H9 (cell line): ENCODE data around the gene MTMR4. TPM values are rescaled to one million over a fixed set of nuclear protein-coding genes. Genes with fewer than 3 reads are reported as not detected.
"Not testable (repeated sequence)": the region's sequence is repeated elsewhere in the genome, so short reads cannot be mapped to it uniquely, and the experiment has no call there.

Source experiments
- DNase-seq: peaks from one replicate; pipeline ENCODE4 v3.0.0-alpha.2; 2017
- H2AFZ ChIP-seq: one replicate; pipeline ENCODE4 v1.6.1; 2013; ENCODE audit warnings: mild to moderate bottlenecking, low read length, control low read depth, moderate library complexity
- H2AK5ac ChIP-seq: 2 replicates; pipeline ENCODE4 v1.6.1; 2013; ENCODE audit warnings: low read length, control low read depth, mixed read lengths; ENCODE audit not compliant: insufficient read length
- H2BK120ac ChIP-seq: one replicate; pipeline ENCODE4 v1.6.1; 2013; ENCODE audit warnings: low read depth, mild to moderate bottlenecking, low read length, control low read depth, inconsistent platforms; ENCODE audit not compliant: poor library complexity, severe bottlenecking
- H2BK12ac ChIP-seq: 2 replicates; pipeline ENCODE4 v1.6.1; 2013; ENCODE audit warnings: low read length, control low read depth, mixed read lengths, low read depth; ENCODE audit not compliant: insufficient read length
- H2BK15ac ChIP-seq: 2 replicates; pipeline ENCODE4 v1.6.1; 2013; ENCODE audit warnings: low read depth, low read length, control low read depth
- H2BK20ac ChIP-seq: one replicate; pipeline ENCODE4 v1.6.1; 2013; ENCODE audit warnings: low read depth, mild to moderate bottlenecking, low read length, control low read depth, inconsistent platforms; ENCODE audit not compliant: poor library complexity, severe bottlenecking
- H2BK5ac ChIP-seq: 2 replicates; pipeline ENCODE4 v1.6.1; 2013; ENCODE audit warnings: low read length, control low read depth, mixed read lengths; ENCODE audit not compliant: insufficient read length
- H3K14ac ChIP-seq: 2 replicates; pipeline ENCODE4 v1.6.1; 2013; ENCODE audit warnings: low read length, control low read depth; ENCODE audit not compliant: insufficient read depth
- H3K18ac ChIP-seq: 2 replicates; pipeline ENCODE4 v1.6.1; 2013; ENCODE audit warnings: low read depth, mild to moderate bottlenecking, mixed read lengths, low read length, control low read depth; ENCODE audit not compliant: insufficient read length
- H3K23ac ChIP-seq: 2 replicates; pipeline ENCODE4 v1.6.1; 2013; ENCODE audit warnings: low read length, control low read depth, mixed read lengths, low read depth; ENCODE audit not compliant: insufficient read length
- H3K23me2 ChIP-seq: 2 replicates; pipeline ENCODE4 v1.6.1; 2013; ENCODE audit warnings: low read depth, mild to moderate bottlenecking, mixed read lengths, low read length, control low read depth; ENCODE audit not compliant: insufficient read length, poor library complexity, severe bottlenecking
- H3K27ac ChIP-seq: 2 replicates; pipeline ENCODE4 v1.5.1; 2013; ENCODE audit warnings: low read length, control low read depth, mixed read lengths, low read depth; ENCODE audit not compliant: insufficient read length
- H3K27me3 ChIP-seq: 2 replicates; pipeline ENCODE4 v1.6.1; 2013; ENCODE audit warnings: low read length, control low read depth, inconsistent platforms; ENCODE audit not compliant: insufficient read depth
- H3K4ac ChIP-seq: 2 replicates; pipeline ENCODE4 v1.6.1; 2013; ENCODE audit warnings: low read depth, mild to moderate bottlenecking, control low read depth, inconsistent platforms, low read length, moderate library complexity
- H3K4me1 ChIP-seq: 2 replicates; pipeline ENCODE4 v1.6.1; 2013; ENCODE audit warnings: low read length, control low read depth, inconsistent platforms; ENCODE audit not compliant: insufficient read depth
- H3K4me2 ChIP-seq: 2 replicates; pipeline ENCODE4 v1.6.1; 2013; ENCODE audit warnings: low read length, control low read depth, mixed read lengths; ENCODE audit not compliant: insufficient read length, insufficient read depth
- H3K56ac ChIP-seq: 2 replicates; pipeline ENCODE4 v1.6.1; 2013; ENCODE audit warnings: low read depth, mild to moderate bottlenecking, mixed read lengths, low read length, control low read depth; ENCODE audit not compliant: insufficient read length
- H3K79me1 ChIP-seq: 2 replicates; pipeline ENCODE4 v1.6.1; 2013; ENCODE audit warnings: low read depth, mild to moderate bottlenecking, moderate library complexity, low read length, control low read depth, inconsistent platforms; ENCODE audit not compliant: insufficient read depth, poor library complexity, severe bottlenecking
- H3K79me2 ChIP-seq: 2 replicates; pipeline ENCODE4 v1.6.1; 2013; ENCODE audit warnings: low read length, control low read depth, inconsistent platforms; ENCODE audit not compliant: insufficient read depth
- H3K9ac ChIP-seq: 2 replicates; pipeline ENCODE4 v1.6.1; 2013; ENCODE audit warnings: low read length, control low read depth, mixed read lengths; ENCODE audit not compliant: insufficient read length; ENCODE audit errors: extremely low read depth
- H3K9me3 ChIP-seq: one replicate; pipeline ENCODE4 v1.6.1; 2013; ENCODE audit warnings: low read depth, low read length, inconsistent platforms; ENCODE audit not compliant: control insufficient read depth
- H3T11ph ChIP-seq: one replicate; pipeline ENCODE4 v1.6.1; 2013; ENCODE audit warnings: mild to moderate bottlenecking, low read length, control low read depth, inconsistent platforms
- H4K20me1 ChIP-seq: one replicate; pipeline ENCODE4 v1.6.1; 2013; ENCODE audit not compliant: control insufficient read depth, insufficient read length, insufficient read depth
- H4K5ac ChIP-seq: 2 replicates; pipeline ENCODE4 v1.6.1; 2013; ENCODE audit warnings: low read depth, mild to moderate bottlenecking, mixed read lengths, low read length, control low read depth; ENCODE audit not compliant: insufficient read length
- H4K8ac ChIP-seq: replicated peaks from 2 replicates; pipeline ENCODE4 v1.6.1; 2013; ENCODE audit warnings: low read length, control low read depth, mixed read lengths, low read depth; ENCODE audit not compliant: insufficient read length
- H4K91ac ChIP-seq: 2 replicates; pipeline ENCODE4 v1.6.1; 2013; ENCODE audit warnings: low read depth, mild to moderate bottlenecking, moderate library complexity, mixed read lengths, low read length, control low read depth; ENCODE audit not compliant: insufficient read length
- H3K27ac Mint-ChIP-seq, 3 experiments: 2 replicates in 2 of 3; 3 replicates in 1 of 3; pipeline ENCODE4 v1.8.0; 2020 to 2021; ENCODE audit warnings: mixed read lengths in 3 of 3, mild to moderate bottlenecking in 1 of 3, moderate library complexity in 1 of 3
- H3K27me3 Mint-ChIP-seq: 2 replicates; pipeline ENCODE4 v1.8.0; 2021; ENCODE audit warnings: low read depth, mild to moderate bottlenecking, moderate library complexity, mixed read lengths
- H3K36me3 Mint-ChIP-seq, 3 experiments: 2 replicates in 2 of 3; 3 replicates in 1 of 3; pipeline ENCODE4 v1.8.0; 2020 to 2021; ENCODE audit warnings: low read depth in 3 of 3, mixed read lengths in 3 of 3; ENCODE audit not compliant: insufficient read depth in 1 of 3
- H3K4me1 Mint-ChIP-seq, 2 experiments: 2 replicates each; pipeline ENCODE4 v1.8.0; 2020; ENCODE audit warnings: mixed read lengths in 2 of 2
- H3K4me3 Mint-ChIP-seq, 2 experiments: 2 replicates in 1 of 2; 3 replicates in 1 of 2; pipeline ENCODE4 v1.8.0; 2020 to 2021; ENCODE audit warnings: mild to moderate bottlenecking in 2 of 2, mixed read lengths in 2 of 2, moderate library complexity in 1 of 2
- H3K9me3 Mint-ChIP-seq, 2 experiments: 2 replicates in 1 of 2; 3 replicates in 1 of 2; pipeline ENCODE4 v1.8.0; 2020; ENCODE audit warnings: mild to moderate bottlenecking in 2 of 2, mixed read lengths in 2 of 2, moderate library complexity in 1 of 2
- CTCF ChIP-seq: fragments of 200-600 bp; sonication (generic); conservative IDR thresholded peaks from 3 replicates; pipeline ENCODE4 v1.8.0; 2021; ENCODE audit warnings: antibody characterized with exemption, mild to moderate bottlenecking
- WGBS: extraction: QIAGEN DNeasy Blood & Tissue Kit; methylation state at CpG from one replicate; pipeline ENCODE4 v1.1.7; 2013; ENCODE audit warnings: missing lambda C conversion rate, low lambda C conversion rate, mixed read lengths; ENCODE audit not compliant: insufficient read length; ENCODE audit errors: extremely low coverage; 5-methylcytosine and 5-hydroxymethylcytosine counted together
- total RNA-seq: library from RNA; stranded (reverse); gene quantifications from 2 replicates; pipeline ENCODE4 v1.2.1, GENCODE V29; 2021

The MTMR4 gene
- total RNA-seq, 1 experiment from 2014 or later, result 31.2 TPM

GRCh38 chr17:58503866-58504265 is 10.6 kb downstream of the MTMR4 start:
- Histone ChIP-seq H3K14ac (no peak overlapping the region), H3K27me3 (no peaks in the 10 kb centered on the region), H3K79me2 (no peaks in the 10 kb centered on the region; the same call in 1 of the 2 replicates), H3K23ac (no peak overlapping the region), H3K18ac (no peak overlapping the region), H4K91ac (no peak overlapping the region), H3K4me2 (no peak overlapping the region), H2AFZ (no peak overlapping the region), H4K8ac (no peak overlapping the region), H4K20me1 (no peaks in the 10 kb centered on the region), H3K4ac (no peak overlapping the region), H2BK12ac (no peak overlapping the region), H2BK20ac (no peak overlapping the region), H3K79me1 (no peaks in the 10 kb centered on the region), H4K5ac (no peak overlapping the region), H3K23me2 (no peaks in the 10 kb centered on the region), H2AK5ac (no peak overlapping the region), H3K4me1 (no peaks in the 10 kb centered on the region), H2BK5ac (no peak overlapping the region), H3K56ac (no peak overlapping the region), H3T11ph (no peak overlapping the region), H3K9me3 (no peaks in the 10 kb centered on the region), H3K9ac (no peak overlapping the region), H3K27ac (no peak overlapping the region), H2BK15ac (no peak overlapping the region), H2BK120ac (no peak overlapping the region)
- Mint-ChIP-seq H3K27me3 (no peaks in the 10 kb centered on the region), H3K4me1 (no peaks in the 10 kb centered on the region), H3K27ac (no peak overlapping the region), H3K36me3 (peaks cover 38 to 73% (median 69%) of the 10 kb centered on the region in 3 experiments; a peak in 6 of 7 replicates), H3K4me3 (no peak overlapping the region), H3K9me3 (no peaks in the 10 kb centered on the region)
- no peak for DNase-seq
- TF ChIP-seq CTCF, result no peak
- WGBS, result no CpG with 5 or more reads among the region's 8 CpGs

DNA sequence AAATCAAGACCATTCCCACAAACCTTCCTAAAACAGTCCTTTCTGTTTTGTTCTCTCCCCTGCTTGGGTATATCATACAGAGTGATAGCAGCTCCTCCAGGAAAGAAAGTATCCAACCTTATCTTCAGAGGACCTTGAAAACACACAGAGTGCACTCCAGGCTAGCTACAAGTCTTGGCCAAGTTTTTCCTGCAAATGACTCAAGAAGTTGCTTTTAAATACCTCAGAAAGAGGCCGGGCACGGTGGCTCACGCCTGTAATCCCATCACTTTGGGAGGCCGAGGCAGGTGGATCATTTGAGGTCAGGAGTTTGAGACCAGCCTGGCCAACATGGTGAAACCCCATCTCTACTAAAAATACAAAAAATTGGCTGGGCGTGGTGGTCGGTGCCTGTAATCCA is 11.3 kb downstream of the MTMR4 start:
- H3K56ac ChIP-seq, H3K4me1 Mint-ChIP-seq, H3K27me3 Mint-ChIP-seq, H2AFZ ChIP-seq, H3K27ac ChIP-seq, H3K27ac Mint-ChIP-seq, H3K9me3 ChIP-seq, H3K79me2 ChIP-seq, H4K20me1 ChIP-seq, H3K4me1 ChIP-seq, H3K4me2 ChIP-seq, H4K91ac ChIP-seq, H2BK120ac ChIP-seq, H3K23me2 ChIP-seq, H3T11ph ChIP-seq, H3K9ac ChIP-seq, H3K14ac ChIP-seq, H4K5ac ChIP-seq, H2BK5ac ChIP-seq, H3K9me3 Mint-ChIP-seq, H3K79me1 ChIP-seq, H4K8ac ChIP-seq, H3K18ac ChIP-seq, H2BK12ac ChIP-seq, H2BK15ac ChIP-seq, DNase-seq, H3K4me3 Mint-ChIP-seq, H2AK5ac ChIP-seq, H3K4ac ChIP-seq, H3K23ac ChIP-seq, H2BK20ac ChIP-seq, H3K27me3 ChIP-seq: not testable (repeated sequence)
- no CpG with 5 or more reads among the region's 6 CpGs for WGBS
- peaks cover 36 to 74% (median 69%) of the 10 kb centered on the region in 3 experiments; a peak in 6 of 7 replicates for H3K36me3 Mint-ChIP-seq
